OCI-LY7 (cell line): ENCODE measurements around the gene RAN.

ENCODE experiments used
- CTCF ChIP-seq: fragments of 200-600 bp; sonication (generic); conservative IDR thresholded peaks from 2 replicates; pipeline ENCODE4 v1.5.1; 2014; ENCODE audit warnings: mild to moderate bottlenecking, antibody characterized with exemption, low read length, moderate library complexity, mixed read lengths
- EZH2phosphoT487 ChIP-seq: fragments of 200-600 bp; sonication (generic); IDR thresholded peaks from 2 replicates; pipeline ENCODE4 v1.6.1; 2018; ENCODE audit warnings: low read depth, borderline replicate concordance, mild to moderate bottlenecking, mixed run types, antibody characterized with exemption, low read length, moderate library complexity, mixed read lengths

- TF ChIP-seq CTCF (no peak), EZH2phosphoT487 (no peak)
These were observed 13.8 kb upstream of the RAN start for GRCh38 chr12:130858084-130858483.
